Liver (tissue), 9 donors: ENCODE measurements around the gene TTC3. TPM values are rescaled to one million over a fixed set of nuclear protein-coding genes. Genes with fewer than 3 reads are reported as not detected.

Experiments
- DNase-seq: peaks from one replicate; pipeline ENCODE4 v3.0.0-alpha.2; 2017; ENCODE audit warnings: low spot score
- H3K27ac ChIP-seq, 2 donors: one replicate each; pipeline ENCODE4 v1.7.0; 2013; ENCODE audit warnings: inconsistent platforms in 2 of 2, low read length in 2 of 2, control low read depth in 1 of 2, low read depth in 1 of 2, mild to moderate bottlenecking in 1 of 2
- H3K27me3 ChIP-seq, 4 donors: one replicate each; pipeline versions ENCODE4 v1.6.1 to v1.7.0; 2013; ENCODE audit warnings: low read length in 3 of 4, inconsistent platforms in 1 of 4, mild to moderate bottlenecking in 1 of 4, moderate library complexity in 1 of 4; ENCODE audit not compliant: control insufficient read depth in 4 of 4, insufficient read depth in 4 of 4
- H3K36me3 ChIP-seq, 4 donors: one replicate each; pipeline versions ENCODE4 v1.6.1 to v1.7.0; 2013; ENCODE audit warnings: low read length in 3 of 4, mild to moderate bottlenecking in 3 of 4, low read depth in 1 of 4, moderate library complexity in 1 of 4; ENCODE audit not compliant: control insufficient read depth in 4 of 4, insufficient read depth in 3 of 4
- H3K4me1 ChIP-seq, 4 donors: one replicate each; pipeline versions ENCODE4 v1.6.1 to v1.7.0; 2013; ENCODE audit warnings: low read length in 3 of 4, mild to moderate bottlenecking in 3 of 4, moderate library complexity in 1 of 4; ENCODE audit not compliant: control insufficient read depth in 4 of 4, insufficient read depth in 4 of 4
- H3K4me3 ChIP-seq, 3 donors: one replicate each; pipeline versions ENCODE4 v1.6.1 to v1.7.0; 2013; ENCODE audit warnings: low read length in 3 of 3, control low read depth in 1 of 3, low read depth in 1 of 3, mild to moderate bottlenecking in 1 of 3
- H3K9ac ChIP-seq, 2 donors: one replicate each; pipeline ENCODE4 v1.7.0; 2013; ENCODE audit warnings: low read length in 2 of 2, mild to moderate bottlenecking in 2 of 2, moderate library complexity in 2 of 2, control low read depth in 1 of 2, low read depth in 1 of 2
- H3K9me3 ChIP-seq, 4 donors: one replicate each; pipeline versions ENCODE4 v1.6.1 to v1.7.0; 2013; ENCODE audit warnings: low read length in 3 of 4; ENCODE audit not compliant: control insufficient read depth in 4 of 4
- ATF3 ChIP-seq: IDR thresholded peaks from 2 replicates; pipeline ENCODE4 v1.6.1; 2016; ENCODE audit warnings: antibody characterized with exemption
- CTCF ChIP-seq: fragments of 150-350 bp; IDR thresholded peaks from 2 replicates; pipeline ENCODE4 v1.5.1; 2017; ENCODE audit warnings: improper control_type of control experiment, low read depth, low read length; ENCODE audit not compliant: missing input control
- EGR1 ChIP-seq, 2 donors: IDR thresholded peaks; 2 replicates each; pipeline ENCODE4 v1.6.1; 2016 to 2018; ENCODE audit warnings: antibody characterized with exemption in 2 of 2, low read depth in 2 of 2
- FOXA1 ChIP-seq: IDR thresholded peaks from 2 replicates; pipeline ENCODE4 v1.6.1; 2016; ENCODE audit warnings: antibody characterized with exemption
- FOXA2 ChIP-seq: IDR thresholded peaks from 2 replicates; pipeline ENCODE4 v1.6.1; 2016; ENCODE audit warnings: antibody characterized with exemption
- GABPA ChIP-seq, 2 donors: IDR thresholded peaks in 1 of 2; conservative IDR thresholded peaks in 1 of 2; 2 replicates each; pipeline ENCODE4 v1.6.1; 2016; ENCODE audit warnings: antibody characterized with exemption in 2 of 2, mild to moderate bottlenecking in 1 of 2, moderate library complexity in 1 of 2
- HNF4G ChIP-seq: IDR thresholded peaks from 2 replicates; pipeline ENCODE4 v1.6.1; 2016; ENCODE audit warnings: antibody characterized with exemption
- MAX ChIP-seq: IDR thresholded peaks from 2 replicates; pipeline ENCODE4 v1.6.1; 2016; ENCODE audit warnings: antibody characterized with exemption
- NR2F2 ChIP-seq: IDR thresholded peaks from 2 replicates; pipeline ENCODE4 v1.6.1; 2016; ENCODE audit warnings: antibody characterized with exemption
- RAD21 ChIP-seq, 2 donors: IDR thresholded peaks; 2 replicates each; pipeline ENCODE4 v1.6.1; 2016; ENCODE audit warnings: antibody characterized with exemption in 2 of 2, mild to moderate bottlenecking in 2 of 2
- REST ChIP-seq: IDR thresholded peaks from 2 replicates; pipeline ENCODE4 v1.6.1; 2016; ENCODE audit warnings: antibody characterized with exemption, mild to moderate bottlenecking
- SP1 ChIP-seq: IDR thresholded peaks from 2 replicates; pipeline ENCODE4 v1.6.1; 2018; ENCODE audit warnings: antibody characterized with exemption, mild to moderate bottlenecking
- TAF1 ChIP-seq: conservative IDR thresholded peaks from 2 replicates; pipeline ENCODE4 v1.6.1; 2016; ENCODE audit warnings: antibody characterized with exemption, mild to moderate bottlenecking
- ZBTB33 ChIP-seq: IDR thresholded peaks from 2 replicates; pipeline ENCODE4 v1.6.1; 2016; ENCODE audit warnings: antibody characterized with exemption
- WGBS: extraction: QIAGEN DNeasy Blood & Tissue Kit; methylation state at CpG from one replicate; pipeline ENCODE4 v1.1.7; 2013; 5-methylcytosine and 5-hydroxymethylcytosine counted together
- polyA plus RNA-seq, 2 donors: library from polyadenylated mRNA; stranded (reverse) in 1 of 2; unstranded in 1 of 2; fragments of 200-250 nt in 1 of 2; fragments of >200 nt in 1 of 2; fragmentation: Nextera tagmentation in 1 of 2; extraction: Ambion mirVana in 1 of 2; gene quantifications; one replicate each; pipeline versions ENCODE4 v1.2.1 to v1.2.3, GENCODE V29; 2013 to 2015
- total RNA-seq, 2 donors: library from RNA; depleted of rRNA; stranded (reverse); fragments of >200 nt; gene quantifications; one replicate each; pipeline ENCODE4 v1.2.3, GENCODE V29; 2014
- donor health status: healthy.
- donor health status: healthy.
- donor health status: healthy.
- donor health status: healthy.
- donor health status: healthy.

The TTC3 gene
- total and polyA plus RNA-seq, 4 donors = 27.2 to 96.1 (median 57.2) TPM

GRCh38 chr21:37074546-37074945 lies 1.5 kb downstream of the TTC3 start:
- Histone ChIP-seq H3K4me1 (peaks cover 2 to 17% (median 13%) of the 10 kb centered on the region in 4 donors), H3K36me3 (no peaks in the 10 kb centered on the region), H3K27me3 (no peaks in the 10 kb centered on the region), H3K9me3 (no peaks in the 10 kb centered on the region), H3K27ac (peak overlapping the region in 1 of 2 donors; percentile 99), H3K9ac (peak overlapping the region; percentile 73 to 82), H3K4me3 (peak overlapping the region; percentile 83 to 90 (median 83))
- TF ChIP-seq FOXA2 = no peak
- no peak for TF ChIP-seq ATF3
- no peak for TF ChIP-seq HNF4G
- no peak for TF ChIP-seq EGR1 (IDR thresholded peaks at IDR 0.05; ENCODE audit: low read depth in 2 of 2)
- no peak for TF ChIP-seq MAX
- no peak for TF ChIP-seq RAD21 (IDR thresholded peaks at IDR 0.05)
- no peak for TF ChIP-seq ZBTB33
- TF ChIP-seq TAF1 = no peak
- no peak for TF ChIP-seq REST
- no peak for TF ChIP-seq FOXA1
- TF ChIP-seq GABPA (IDR thresholded peaks at IDR 0.05 in 1 of 2, conservative IDR thresholded peaks at IDR 0.05 in 1 of 2) = no peak
- no peak for TF ChIP-seq CTCF
- no peak for TF ChIP-seq SP1
- DNase-seq = no peak
- 39% methylated on average over 9 of the region's 9 CpGs for WGBS

- Histone ChIP-seq H3K27ac (no peak overlapping the region), H3K4me1 (peaks cover 2 to 17% (median 13%) of the 10 kb centered on the region in 4 donors), H3K9ac (no peak overlapping the region), H3K27me3 (no peaks in the 10 kb centered on the region), H3K9me3 (no peaks in the 10 kb centered on the region), H3K36me3 (no peaks in the 10 kb centered on the region), H3K4me3 (no peak overlapping the region)
- no peak for TF ChIP-seq ZBTB33
- no peak for TF ChIP-seq MAX
- no peak for TF ChIP-seq CTCF
- no peak for TF ChIP-seq ATF3
- no peak for TF ChIP-seq SP1
- no peak for TF ChIP-seq RAD21 (IDR thresholded peaks at IDR 0.05)
- no peak for TF ChIP-seq HNF4G
- TF ChIP-seq NR2F2 = no peak
- 88% methylated on average over 4 of the region's 4 CpGs for WGBS
- no peak for DNase-seq
These were observed 2.2 kb downstream of the TTC3 start for GRCh38 chr21:37075214-37075770.
